ENCODE data around the gene WFIKKN2.

DNA sequence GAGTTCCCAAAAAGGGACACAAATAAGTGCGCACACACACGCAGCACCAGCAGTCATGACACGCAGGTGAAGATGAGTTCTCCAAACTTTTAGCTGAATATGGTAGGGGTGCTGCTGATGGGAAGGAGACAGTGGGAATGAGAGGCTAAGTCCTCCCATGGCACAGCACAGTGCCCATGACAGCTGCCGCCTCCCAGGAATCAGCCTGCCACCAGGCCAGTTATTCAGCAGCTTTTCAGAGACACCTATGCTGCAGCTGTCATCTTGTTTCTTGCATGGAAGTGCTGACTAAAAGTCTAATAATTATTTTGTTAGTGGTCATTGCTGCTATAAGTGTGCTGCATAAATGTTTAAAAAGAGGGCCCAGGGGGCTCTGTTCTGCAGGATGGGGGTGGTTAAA lies 12.2 kb downstream of the WFIKKN2 start:
- TF ChIP-seq, protein P1, sequence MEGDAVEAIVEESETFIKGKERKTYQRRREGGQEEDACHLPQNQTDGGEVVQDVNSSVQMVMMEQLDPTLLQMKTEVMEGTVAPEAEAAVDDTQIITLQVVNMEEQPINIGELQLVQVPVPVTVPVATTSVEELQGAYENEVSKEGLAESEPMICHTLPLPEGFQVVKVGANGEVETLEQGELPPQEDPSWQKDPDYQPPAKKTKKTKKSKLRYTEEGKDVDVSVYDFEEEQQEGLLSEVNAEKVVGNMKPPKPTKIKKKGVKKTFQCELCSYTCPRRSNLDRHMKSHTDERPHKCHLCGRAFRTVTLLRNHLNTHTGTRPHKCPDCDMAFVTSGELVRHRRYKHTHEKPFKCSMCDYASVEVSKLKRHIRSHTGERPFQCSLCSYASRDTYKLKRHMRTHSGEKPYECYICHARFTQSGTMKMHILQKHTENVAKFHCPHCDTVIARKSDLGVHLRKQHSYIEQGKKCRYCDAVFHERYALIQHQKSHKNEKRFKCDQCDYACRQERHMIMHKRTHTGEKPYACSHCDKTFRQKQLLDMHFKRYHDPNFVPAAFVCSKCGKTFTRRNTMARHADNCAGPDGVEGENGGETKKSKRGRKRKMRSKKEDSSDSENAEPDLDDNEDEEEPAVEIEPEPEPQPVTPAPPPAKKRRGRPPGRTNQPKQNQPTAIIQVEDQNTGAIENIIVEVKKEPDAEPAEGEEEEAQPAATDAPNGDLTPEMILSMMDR (IDR thresholded peaks at IDR 0.05) = no peak
- TF ChIP-seq ZFX (IDR thresholded peaks at IDR 0.05; ENCODE audit: borderline replicate concordance) = no peak
